ENCODE measurements around the gene FLNA. TPM values are rescaled to one million over a fixed set of nuclear protein-coding genes. Genes with fewer than 3 reads are reported as not detected.
"Not testable (repeated sequence)": the region's sequence is repeated elsewhere in the genome, so short reads cannot be mapped to it uniquely, and the experiment has no call there.

Gene FLNA
- total RNA-seq, 8 experiments from 2014 or later, result 108 to 602 (median 190) TPM

DNA sequence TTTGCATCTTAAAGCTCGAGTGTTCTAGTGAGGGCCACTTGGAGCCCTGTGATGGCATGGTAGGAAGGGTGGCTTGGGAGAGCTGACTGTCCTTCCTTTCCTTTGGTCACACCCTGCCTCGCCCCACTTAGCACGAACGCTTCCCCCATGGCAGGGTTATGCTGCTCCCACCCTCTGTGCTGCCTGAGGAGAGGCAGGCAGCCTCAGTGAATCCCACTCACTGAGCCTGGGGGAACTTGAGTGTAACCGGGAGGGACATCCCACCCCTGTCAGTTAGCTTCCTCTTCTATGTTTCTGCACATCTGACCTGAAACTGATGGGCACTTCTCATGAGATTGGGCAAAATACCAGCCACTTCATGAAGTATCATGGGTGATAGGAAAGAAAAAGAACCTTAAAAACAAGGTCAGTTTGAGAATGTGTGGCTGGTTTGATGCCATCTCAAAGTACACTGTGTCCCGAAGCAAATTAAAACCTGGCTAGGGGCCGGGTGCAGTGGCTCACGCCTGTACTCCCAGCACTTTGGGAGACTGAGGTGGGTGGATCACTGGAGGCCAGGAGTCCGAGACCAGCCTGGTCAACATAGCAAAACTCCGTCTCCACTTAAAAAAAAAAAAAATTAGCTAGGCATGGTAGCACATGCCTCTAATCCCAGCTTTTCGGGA, 68.8 kb downstream of the FLNA start:
- in situ Hi-C loops (cut with MboI; ENCODE audit: low pct_unique_long_range_greater_than_20kb in 2 of 9, low sequenced_read_pairs in 9 of 9, unreplicated experiment in 9 of 9), result no loop called here
- no peak overlapping the region for H3K4me3 ChIP-seq
- H3K4me1 ChIP-seq (replicated peaks in 1 of 2), result peaks cover 8 to 9% of the 10 kb centered on the region in 2 donors
- H3K27ac ChIP-seq, result no peak overlapping the region
- WGBS, 10 experiments, result 39 to 67% (median 40%) methylated on average over 1 to 3 of the region's 11 CpGs; no CpG with 5 or more reads in 7 of the 10 experiments
- no peak for ATAC-seq (replicated peaks in 6 of 8)

DNA sequence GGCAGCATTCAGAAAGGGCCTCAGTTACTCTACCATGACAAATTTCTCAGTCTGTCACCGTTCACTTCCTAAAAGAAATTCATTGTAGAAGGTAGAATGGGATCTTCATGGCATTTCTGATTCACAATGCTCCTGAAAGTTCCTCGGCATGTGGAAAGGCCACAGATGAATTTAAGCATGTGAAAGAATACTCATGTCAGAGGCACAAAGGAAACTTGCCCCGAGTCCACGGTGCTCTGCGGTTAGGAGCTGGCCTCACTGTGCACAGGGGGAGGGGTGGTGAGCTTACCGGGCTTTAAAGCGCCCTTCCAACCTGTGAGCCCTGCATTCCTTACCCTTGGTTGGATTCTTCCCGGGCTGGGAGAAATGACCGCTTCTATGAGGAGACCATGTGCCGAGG, 69.6 kb downstream of the FLNA start:
- H3K4me3 ChIP-seq, result no peak overlapping the region
- WGBS, 10 experiments, result 13 to 100% methylated on average over 1 to 3 of the region's 10 CpGs; no CpG with 5 or more reads in 8 of the 10 experiments
- H3K4me1 ChIP-seq (replicated peaks in 1 of 2), result peaks cover 8 to 9% of the 10 kb centered on the region in 2 donors
- in situ Hi-C loops (cut with MboI; ENCODE audit: low pct_unique_long_range_greater_than_20kb in 2 of 9, low sequenced_read_pairs in 9 of 9, unreplicated experiment in 9 of 9), result no loop called here
- H3K27ac ChIP-seq, result peak overlapping the region in 1 of 2 donors; percentile 55
- peak in 5 of 8 experiments; percentile 31 to 59 (median 43) for ATAC-seq (replicated peaks in 6 of 8)

DNA sequence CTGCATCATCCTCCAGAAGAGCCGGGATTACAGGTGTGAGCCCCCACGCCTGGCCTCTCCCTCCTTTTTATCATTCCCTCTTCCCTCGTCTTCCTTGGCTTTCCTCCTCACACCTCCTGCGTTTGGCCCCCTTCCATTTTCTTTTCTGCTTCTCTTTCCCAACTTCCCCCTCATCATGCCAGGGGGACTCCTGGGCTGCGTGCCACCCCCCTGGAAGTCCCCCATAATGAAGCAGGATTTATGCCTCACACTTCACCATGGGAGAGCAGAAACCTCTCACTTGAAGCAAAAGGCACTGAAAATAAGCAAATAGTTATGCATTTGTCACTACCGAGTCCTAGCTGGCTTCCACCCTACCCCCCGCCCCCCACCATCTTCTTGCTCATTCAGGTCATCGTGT, 71.0 kb downstream of the FLNA start:
- ATAC-seq (replicated peaks in 6 of 8), result no peak
- Histone ChIP-seq H3K4me1 (replicated peaks in 1 of 2) (peaks cover 8 to 9% of the 10 kb centered on the region in 2 donors), H3K4me3 (no peak overlapping the region), H3K27ac (no peak overlapping the region)
- 27 to 83% (median 81%) methylated on average over 1 to 4 of the region's 8 CpGs; no CpG with 5 or more reads in 6 of the 10 experiments for WGBS, 10 experiments
- in situ Hi-C loops (cut with MboI; ENCODE audit: low pct_unique_long_range_greater_than_20kb in 2 of 9, low sequenced_read_pairs in 9 of 9, unreplicated experiment in 9 of 9), result no loop called here

DNA sequence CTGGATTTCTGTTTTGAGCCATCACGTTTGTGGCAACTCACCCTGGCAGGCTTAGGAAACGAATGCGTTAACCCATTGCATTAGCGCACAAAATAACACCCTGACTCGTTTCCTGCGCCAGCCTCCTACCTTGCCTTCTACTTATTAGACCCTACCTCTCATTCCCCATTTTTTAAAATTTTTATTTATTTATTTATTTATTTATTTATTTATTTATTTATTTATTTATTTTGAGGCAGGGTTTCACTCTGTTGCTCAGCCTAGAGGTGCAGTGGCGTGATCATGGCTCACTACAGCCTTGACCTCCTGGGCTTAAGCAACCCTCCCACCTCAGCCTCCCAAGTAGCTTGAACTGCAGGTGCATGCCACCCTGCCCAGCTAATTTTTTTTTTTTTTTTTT, 71.4 kb downstream of the FLNA start:
- H3K27ac ChIP-seq; H3K4me3 ChIP-seq; ATAC-seq (replicated peaks in 6 of 8); in situ Hi-C loops (cut with MboI; ENCODE audit: low pct_unique_long_range_greater_than_20kb in 2 of 9, low sequenced_read_pairs in 9 of 9, unreplicated experiment in 9 of 9); H3K4me1 ChIP-seq (replicated peaks in 1 of 2): not testable (repeated sequence)
- 43 to 96% (median 73%) methylated on average over 1 to 7 of the region's 7 CpGs; no CpG with 5 or more reads in 4 of the 10 experiments for WGBS, 10 experiments

DNA sequence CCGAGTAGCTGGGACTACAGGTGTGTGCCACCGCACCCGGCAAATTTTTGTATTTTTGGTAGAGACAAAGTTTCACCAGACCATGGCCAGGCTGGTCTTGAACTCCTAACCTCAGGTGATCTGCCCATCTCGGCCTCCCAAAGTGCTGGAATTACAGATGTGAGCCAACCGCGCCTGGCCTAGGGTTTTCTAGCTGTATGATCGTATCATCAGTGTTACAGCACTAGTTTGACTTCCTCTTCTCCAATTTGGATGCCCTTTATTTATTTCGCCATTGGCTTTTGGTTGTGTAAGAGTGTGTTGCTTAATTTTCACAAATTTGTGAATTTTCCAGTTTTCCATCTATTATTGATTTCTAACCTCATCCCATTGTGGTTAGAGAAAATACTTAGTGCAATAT, 73.6 kb downstream of the FLNA start:
- Histone ChIP-seq H3K4me1 (replicated peaks in 1 of 2) (peaks cover 8 to 9% of the 10 kb centered on the region in 2 donors), H3K4me3 (no peak overlapping the region), H3K27ac (no peak overlapping the region)
- 0 to 100% (median 80%) methylated on average over 1 to 5 of the region's 8 CpGs; no CpG with 5 or more reads in 5 of the 10 experiments for WGBS, 10 experiments
- in situ Hi-C loops (cut with MboI; ENCODE audit: low pct_unique_long_range_greater_than_20kb in 2 of 9, low sequenced_read_pairs in 9 of 9, unreplicated experiment in 9 of 9), result no loop called here
- no peak for ATAC-seq (replicated peaks in 6 of 8)

Other genes starting within 250 kb of the FLNA start
- gene OPN1LW, start 230.4 kb downstream of the FLNA start, total RNA-seq, result not detected
- gene OPN1MW, start 192.0 kb downstream of the FLNA start, total RNA-seq, result not detected
- gene OPN1MW2, start 154.9 kb downstream of the FLNA start, total RNA-seq, result not detected
- under 1 TPM in 4 of 8 experiments, not detected in 4; 0.09 to 0.31 (median 0.21) TPM for gene OPN1MW3, start 117.1 kb downstream of the FLNA start, total RNA-seq
- not detected for gene TEX28, start 79.5 kb downstream of the FLNA start, total RNA-seq
- gene TKTL1, start 78.8 kb downstream of the FLNA start, total RNA-seq, result 10 to 100 TPM in 1 of 8 experiments, 1 to 10 TPM in 4, not detected in 3; 1.2 to 13.5 (median 7.5) TPM
- 10 to 100 TPM; 31.6 to 96.1 (median 64.8) TPM for gene EMD, start 4.7 kb upstream of the FLNA start, total RNA-seq
- gene RPL10, start 23.7 kb upstream of the FLNA start, total RNA-seq, result 1,000 to 10,000 TPM; 1,839 to 5,261 (median 3,045) TPM
- 10 to 100 TPM in 5 of 8 experiments, 1 to 10 TPM in 3; 7.4 to 29.2 (median 10.9) TPM for gene DNASE1L1, start 34.6 kb upstream of the FLNA start, total RNA-seq
- gene TAFAZZIN, start 36.9 kb upstream of the FLNA start, total RNA-seq, result 10 to 100 TPM in 7 of 8 experiments, 1 to 10 TPM in 1; 9.9 to 29.3 (median 16.6) TPM
- 100 to 1,000 TPM in 2 of 8 experiments, 10 to 100 TPM in 6; 67.6 to 164 (median 78.9) TPM for gene ATP6AP1, start 54.0 kb upstream of the FLNA start, total RNA-seq
- 100 to 1,000 TPM in 6 of 8 experiments, 10 to 100 TPM in 2; 59.0 to 379 (median 254) TPM for gene GDI1, start 62.5 kb upstream of the FLNA start, total RNA-seq
- 100 to 1,000 TPM in 1 of 8 experiments, 10 to 100 TPM in 7; 52.4 to 127 (median 74.5) TPM for gene FAM50A, start 69.5 kb upstream of the FLNA start, total RNA-seq
- 10 to 100 TPM in 7 of 8 experiments, 1 to 10 TPM in 1; 8.6 to 38.0 (median 22.3) TPM for gene PLXNA3, start 83.6 kb upstream of the FLNA start, total RNA-seq
- gene LAGE3, start 104.6 kb upstream of the FLNA start, total RNA-seq, result 10 to 100 TPM; 22.7 to 58.2 (median 33.9) TPM
- 10 to 100 TPM; 25.0 to 43.9 (median 30.1) TPM for gene UBL4A, start 112.0 kb upstream of the FLNA start, total RNA-seq
- gene SLC10A3, start 116.0 kb upstream of the FLNA start, total RNA-seq, result 10 to 100 TPM in 3 of 8 experiments, 1 to 10 TPM in 5; 5.2 to 20.3 (median 9.8) TPM
- gene FAM3A, start 141.6 kb upstream of the FLNA start, total RNA-seq, result 10 to 100 TPM; 18.2 to 36.6 (median 22.6) TPM
- gene G6PD, start 172.2 kb upstream of the FLNA start, total RNA-seq, result 100 to 1,000 TPM in 3 of 8 experiments, 10 to 100 TPM in 5; 16.7 to 163 (median 27.6) TPM
- gene IKBKG, start 173.0 kb upstream of the FLNA start, total RNA-seq, result 10 to 100 TPM in 5 of 8 experiments, 1 to 10 TPM in 3; 5.4 to 22.9 (median 10.8) TPM
- gene CTAG1A, start 210.5 kb upstream of the FLNA start, total RNA-seq, result not detected
- gene CTAG1B, start 244.6 kb upstream of the FLNA start, total RNA-seq, result not detected

All from motor neuron (in vitro differentiated cells).